ENCODE data around the gene SPIN1.

- no peak for TF ChIP-seq CTCF (conservative IDR thresholded peaks at IDR 0.05; ENCODE audit: low read depth, low read length)
- no peak for TF ChIP-seq EZH2 (IDR thresholded peaks at IDR 0.05; ENCODE audit: low read length, unreplicated experiment)
Observed at GRCh38 chr9:88398016-88398415, 9.8 kb downstream of the SPIN1 start.
